HG03097 (cell line): ENCODE measurements around the gene MINPP1.
"Not testable (repeated sequence)": the region's sequence is repeated elsewhere in the genome, so short reads cannot be mapped to it uniquely, and the experiment has no call there.

ENCODE experiments used
- ATAC-seq: cut with Tn5 transposase; IDR thresholded peaks from one replicate; pipeline ENCODE4 v1.9.1; 2021; ENCODE audit not compliant: unreplicated experiment, low FRiP score

Gene MINPP1, protein sequence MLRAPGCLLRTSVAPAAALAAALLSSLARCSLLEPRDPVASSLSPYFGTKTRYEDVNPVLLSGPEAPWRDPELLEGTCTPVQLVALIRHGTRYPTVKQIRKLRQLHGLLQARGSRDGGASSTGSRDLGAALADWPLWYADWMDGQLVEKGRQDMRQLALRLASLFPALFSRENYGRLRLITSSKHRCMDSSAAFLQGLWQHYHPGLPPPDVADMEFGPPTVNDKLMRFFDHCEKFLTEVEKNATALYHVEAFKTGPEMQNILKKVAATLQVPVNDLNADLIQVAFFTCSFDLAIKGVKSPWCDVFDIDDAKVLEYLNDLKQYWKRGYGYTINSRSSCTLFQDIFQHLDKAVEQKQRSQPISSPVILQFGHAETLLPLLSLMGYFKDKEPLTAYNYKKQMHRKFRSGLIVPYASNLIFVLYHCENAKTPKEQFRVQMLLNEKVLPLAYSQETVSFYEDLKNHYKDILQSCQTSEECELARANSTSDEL

DNA sequence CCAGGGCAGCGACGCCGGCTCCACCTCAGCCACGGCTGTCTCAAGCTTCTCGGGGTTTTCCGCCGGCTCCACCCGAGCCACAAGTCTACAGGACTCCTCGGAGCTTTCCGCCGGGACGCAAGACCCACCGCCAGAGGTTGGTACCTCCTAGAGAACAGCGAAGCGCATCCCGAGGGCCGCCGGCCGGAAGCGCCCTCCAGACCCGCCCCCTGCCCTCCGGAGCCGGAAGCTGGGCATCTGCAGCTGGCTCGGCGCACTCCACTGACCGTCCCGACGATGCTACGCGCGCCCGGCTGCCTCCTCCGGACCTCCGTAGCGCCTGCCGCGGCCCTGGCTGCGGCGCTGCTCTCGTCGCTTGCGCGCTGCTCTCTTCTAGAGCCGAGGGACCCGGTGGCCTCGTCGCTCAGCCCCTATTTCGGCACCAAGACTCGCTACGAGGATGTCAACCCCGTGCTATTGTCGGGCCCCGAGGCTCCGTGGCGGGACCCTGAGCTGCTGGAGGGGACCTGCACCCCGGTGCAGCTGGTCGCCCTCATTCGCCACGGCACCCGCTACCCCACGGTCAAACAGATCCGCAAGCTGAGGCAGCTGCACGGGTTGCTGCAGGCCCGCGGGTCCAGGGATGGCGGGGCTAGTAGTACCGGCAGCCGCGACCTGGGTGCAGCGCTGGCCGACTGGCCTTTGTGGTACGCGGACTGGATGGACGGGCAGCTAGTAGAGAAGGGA is at the start of gene MINPP1:
Gene MINPP1, plus strand, starts transcription at position 254 of the 726 bp plus-strand sequence. Its CDS starts 23 bp downstream, at position 277.
- ATAC-seq = peak; percentile 84

DNA sequence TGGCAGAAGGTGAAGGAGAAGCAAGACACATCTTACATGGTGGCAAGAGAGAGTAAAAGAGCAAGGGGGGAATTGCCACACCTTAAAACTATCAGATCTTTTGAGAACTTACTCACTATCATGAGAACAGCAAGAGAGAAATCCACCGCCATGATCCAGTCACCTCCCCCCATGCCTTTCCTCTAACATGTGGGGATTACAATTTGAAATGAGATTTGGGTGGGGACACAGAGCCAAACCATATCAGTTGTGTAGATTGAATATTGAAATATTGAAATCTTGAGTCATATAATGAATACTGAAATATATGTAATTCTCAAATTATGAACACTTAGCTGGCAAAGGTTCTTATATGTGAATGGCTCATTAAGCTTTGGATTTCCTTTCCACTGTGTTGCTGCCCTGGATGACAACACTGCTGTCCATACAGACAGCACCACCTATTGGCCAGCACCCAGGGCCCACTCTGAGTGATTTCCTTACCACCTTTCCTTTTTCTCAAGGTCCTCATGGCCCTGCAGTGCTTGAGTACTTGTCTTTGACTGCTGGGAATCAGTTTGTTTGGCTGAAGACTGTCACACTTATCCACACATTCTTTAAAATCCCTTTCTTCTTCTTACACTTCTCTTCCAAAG is 48.0 kb upstream of the MINPP1 start:
- ATAC-seq = not testable (repeated sequence)

DNA sequence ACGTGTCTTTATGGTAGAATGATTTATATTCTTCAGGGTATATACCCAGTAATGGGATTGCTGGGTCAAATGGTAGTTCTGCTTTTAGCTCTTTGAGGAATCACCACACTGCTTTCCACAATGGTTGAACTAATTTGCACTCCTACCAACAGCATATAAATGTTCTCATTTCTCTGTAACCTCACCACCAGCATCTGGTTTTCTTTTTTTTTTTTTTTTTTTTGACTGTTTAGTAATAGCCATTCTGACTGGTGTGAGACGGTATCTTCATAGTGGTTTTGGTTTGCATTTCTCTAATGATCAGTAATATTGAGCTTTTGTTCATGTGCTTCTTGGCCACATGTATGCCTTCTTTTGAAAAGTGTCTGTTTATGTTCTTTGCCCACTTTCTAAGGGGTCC is 42.9 kb upstream of the MINPP1 start:
- ATAC-seq = not testable (repeated sequence)

DNA sequence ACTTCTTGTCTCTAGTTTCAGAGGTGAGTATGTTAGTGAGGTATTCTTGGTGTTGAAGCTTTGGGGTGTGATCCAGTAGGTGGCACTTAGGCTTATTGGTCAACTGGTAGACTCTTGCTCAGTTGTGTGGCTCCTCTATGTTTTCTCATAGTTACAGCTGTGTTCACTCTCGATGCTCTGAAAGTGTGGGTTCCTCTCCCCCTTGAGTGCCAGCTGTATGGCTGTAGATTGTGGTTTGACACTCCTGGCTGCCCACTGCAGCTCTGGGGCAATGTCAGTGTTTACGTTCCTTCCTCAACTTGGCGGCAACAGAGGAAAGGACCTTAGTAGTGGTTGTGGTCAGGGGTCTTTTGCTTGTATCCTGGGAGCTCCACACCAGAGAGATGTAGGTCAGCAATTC is 37.8 kb upstream of the MINPP1 start:
- ATAC-seq = not testable (repeated sequence)

DNA sequence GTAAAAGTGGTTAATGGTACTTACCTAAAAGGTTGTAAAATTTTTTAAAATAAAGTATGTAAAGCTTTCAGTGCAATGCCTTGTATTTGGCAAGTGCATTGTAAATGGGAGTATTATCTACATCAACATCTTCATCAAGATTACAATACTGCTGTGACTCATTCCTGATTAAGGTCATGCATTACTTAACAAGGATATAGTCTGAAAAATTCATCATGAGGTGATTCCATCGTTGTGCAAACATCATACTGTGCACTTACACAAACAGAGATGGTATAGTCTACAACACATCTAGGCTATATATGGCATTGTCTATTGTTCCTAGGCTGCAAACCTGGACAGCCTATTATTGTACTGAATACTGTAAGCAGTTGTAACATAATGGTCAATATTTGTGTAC is 16.0 kb upstream of the MINPP1 start:
- not testable (repeated sequence) for ATAC-seq

DNA sequence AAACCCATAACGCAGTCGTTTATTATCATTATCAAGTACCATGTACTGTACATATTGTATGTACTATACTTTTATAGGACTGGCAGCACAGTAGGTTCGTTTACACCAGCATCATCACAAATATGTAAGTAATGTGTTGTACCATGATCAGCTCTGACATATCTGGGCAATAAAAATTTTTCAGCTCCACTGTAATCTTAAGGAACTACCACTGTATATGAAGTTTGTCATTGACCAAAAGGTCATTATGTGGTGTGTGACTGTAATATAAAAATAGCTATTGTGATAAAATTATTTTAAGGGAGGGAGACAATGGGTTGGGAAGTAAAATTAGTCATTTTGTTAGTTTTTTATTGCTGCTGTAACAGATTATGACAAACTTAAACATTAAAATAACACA is 14.4 kb upstream of the MINPP1 start:
- not testable (repeated sequence) for ATAC-seq

DNA sequence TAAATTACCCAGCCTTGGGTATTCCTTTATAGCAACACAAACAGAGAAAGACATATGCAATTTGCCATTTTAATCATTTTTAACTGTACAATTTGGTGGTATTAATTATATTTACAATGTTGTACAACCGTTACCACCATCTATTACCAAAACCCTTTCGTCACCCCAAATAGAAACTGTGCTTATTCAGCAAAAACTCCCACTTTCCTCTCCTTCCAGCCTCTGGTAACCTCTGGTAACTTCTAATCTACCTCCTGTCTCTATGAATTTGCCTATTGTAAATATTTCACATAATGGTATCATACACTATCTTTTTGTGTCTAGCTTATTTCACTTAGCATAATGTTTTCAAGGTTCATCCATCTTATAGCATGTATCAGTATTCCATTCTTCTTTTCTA is 12.2 kb upstream of the MINPP1 start:
- ATAC-seq = not testable (repeated sequence)

DNA sequence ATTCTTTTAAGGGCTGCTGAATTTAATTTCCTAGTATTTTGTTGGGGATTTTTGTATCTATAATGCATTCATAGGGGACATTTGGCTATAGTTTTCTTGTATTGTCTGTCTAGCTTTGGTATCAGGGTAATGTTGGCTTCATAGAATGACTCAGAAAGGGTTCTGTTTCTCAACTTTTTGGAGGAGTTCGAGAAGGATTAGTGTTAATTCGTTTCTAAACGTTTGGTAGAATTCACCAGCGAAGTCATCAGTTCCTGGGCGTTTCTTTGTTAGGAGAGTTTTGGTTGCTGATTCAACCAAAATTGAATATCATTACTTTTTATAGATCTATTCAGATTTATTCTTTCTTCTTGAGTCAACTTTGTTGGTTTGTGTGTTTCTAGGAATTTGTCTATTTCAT is 9.2 kb upstream of the MINPP1 start:
- ATAC-seq = not testable (repeated sequence)

DNA sequence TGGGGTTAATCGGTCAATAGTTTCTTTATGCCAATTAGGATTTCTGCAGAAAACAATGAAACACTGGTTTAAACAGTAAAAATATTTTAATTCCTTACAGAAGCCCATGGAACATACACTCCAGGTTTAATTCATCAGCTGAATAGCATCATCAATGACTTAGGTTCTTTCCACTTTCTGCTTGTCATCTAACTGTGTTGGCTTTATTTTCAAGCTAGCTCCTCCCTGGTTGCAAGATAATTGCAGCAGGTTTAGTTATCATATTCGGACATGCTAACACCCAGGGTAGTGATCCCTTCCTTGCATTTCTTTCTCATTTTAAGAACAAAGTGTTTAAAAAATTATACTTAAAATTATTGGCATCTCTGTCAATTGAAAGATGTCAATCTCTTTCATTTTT is 7.3 kb upstream of the MINPP1 start:
- ATAC-seq = not testable (repeated sequence)

DNA sequence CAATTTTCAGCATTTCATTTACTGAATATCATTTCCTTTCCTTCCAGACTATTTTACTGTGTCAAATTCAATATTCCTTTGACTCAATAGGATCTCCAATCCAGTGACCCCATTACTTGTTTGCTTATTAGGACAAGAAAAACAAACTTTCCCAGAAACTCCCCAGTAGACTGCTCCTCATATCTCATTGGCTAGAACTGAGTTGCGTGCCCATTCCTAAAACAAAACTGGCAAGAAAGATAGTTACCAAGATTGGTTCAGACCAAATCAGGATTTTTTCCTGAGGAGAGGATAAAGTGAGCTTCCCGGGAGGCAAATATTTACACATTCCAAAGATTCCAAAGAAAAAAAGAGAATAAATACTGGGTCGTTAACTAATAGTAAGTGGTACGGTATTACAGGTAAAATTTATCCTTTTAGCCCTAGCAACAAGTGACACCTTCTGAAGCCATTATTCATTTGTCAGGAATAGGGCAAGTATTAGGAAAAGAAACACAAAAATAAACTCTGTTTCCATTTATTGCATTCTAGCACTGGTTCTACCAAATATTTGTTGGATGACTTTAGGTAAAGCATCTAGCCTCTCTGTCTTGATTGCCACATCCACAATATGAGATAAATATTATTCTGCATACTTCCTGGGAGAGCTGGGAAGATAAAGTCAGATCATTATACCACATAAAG is 6.4 kb upstream of the MINPP1 start:
- ATAC-seq = not testable (repeated sequence)

DNA sequence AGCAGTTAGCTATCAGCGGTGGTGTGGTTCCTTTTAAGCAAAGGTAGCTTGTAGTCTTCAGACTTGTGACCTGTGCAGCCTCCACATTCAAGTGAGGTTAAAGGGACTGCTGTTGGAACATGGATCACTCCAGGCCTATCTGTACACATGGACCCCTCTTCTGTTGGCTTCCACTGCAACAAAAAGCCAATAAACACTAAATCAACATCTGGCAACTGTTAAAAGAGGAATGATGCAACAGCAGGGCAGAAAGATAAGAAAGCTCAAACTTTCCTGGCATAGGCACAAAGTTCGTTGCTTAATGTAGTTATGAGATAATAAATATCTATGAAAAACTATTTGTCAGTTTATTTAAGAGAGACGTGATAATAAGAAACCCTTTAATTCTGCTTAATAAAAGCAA is 4.0 kb upstream of the MINPP1 start:
- ATAC-seq = no peak

DNA sequence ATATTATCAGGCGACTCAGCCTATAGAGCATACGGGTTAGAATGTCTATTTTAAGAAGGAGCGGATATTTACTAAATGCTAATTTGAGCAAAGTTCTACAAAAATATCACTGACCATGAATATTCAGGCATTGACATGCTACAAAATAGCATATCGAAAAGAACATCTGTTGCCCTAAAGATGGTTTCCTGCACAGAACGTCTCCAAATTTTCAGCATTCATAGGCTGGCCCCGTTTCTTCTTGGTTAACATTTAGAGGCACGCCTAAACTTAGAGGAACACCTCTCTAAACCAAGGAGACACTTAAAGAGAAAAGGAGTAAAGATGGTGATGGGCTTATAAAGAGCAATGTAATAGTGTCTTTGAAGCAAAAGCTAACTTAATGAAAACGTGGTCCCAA is 1.3 kb upstream of the MINPP1 start:
- no peak for ATAC-seq

DNA sequence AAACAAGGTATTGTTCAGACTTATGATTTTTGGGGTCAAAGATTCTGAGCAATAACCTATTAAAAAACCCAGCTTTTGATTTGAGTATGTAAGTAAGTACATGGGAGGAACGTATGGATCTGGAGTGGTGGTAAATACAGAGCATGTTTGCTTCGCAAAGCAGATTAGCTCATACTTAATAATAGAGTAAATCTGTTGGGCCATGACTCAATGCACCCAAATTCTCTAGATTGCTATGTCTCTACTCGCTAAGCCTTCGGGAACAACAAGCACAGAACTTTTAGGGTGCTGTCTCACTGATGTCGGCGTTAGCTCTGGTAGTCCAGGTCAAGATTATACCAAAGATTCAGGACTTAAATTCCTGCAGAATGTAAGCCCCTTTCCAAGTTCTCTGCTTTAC is 807 bp upstream of the MINPP1 start:
- no peak for ATAC-seq

DNA sequence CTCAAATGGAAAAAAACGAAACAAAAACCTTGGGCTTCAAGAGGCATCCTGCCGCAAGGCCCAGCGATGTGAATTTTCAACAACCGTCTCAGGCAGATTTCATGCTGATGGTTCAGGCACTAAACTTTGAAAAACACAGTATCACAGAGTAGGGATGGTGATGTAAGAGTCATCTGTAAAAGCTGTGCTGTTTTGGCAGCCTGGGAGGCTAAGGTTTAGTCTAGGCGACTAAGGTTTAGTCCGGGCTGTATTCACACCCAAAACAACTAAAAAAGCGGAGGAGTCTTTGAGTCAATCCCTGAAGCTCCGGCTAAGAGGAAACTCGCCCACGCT is 420 bp upstream of the MINPP1 start:
- no peak for ATAC-seq

DNA sequence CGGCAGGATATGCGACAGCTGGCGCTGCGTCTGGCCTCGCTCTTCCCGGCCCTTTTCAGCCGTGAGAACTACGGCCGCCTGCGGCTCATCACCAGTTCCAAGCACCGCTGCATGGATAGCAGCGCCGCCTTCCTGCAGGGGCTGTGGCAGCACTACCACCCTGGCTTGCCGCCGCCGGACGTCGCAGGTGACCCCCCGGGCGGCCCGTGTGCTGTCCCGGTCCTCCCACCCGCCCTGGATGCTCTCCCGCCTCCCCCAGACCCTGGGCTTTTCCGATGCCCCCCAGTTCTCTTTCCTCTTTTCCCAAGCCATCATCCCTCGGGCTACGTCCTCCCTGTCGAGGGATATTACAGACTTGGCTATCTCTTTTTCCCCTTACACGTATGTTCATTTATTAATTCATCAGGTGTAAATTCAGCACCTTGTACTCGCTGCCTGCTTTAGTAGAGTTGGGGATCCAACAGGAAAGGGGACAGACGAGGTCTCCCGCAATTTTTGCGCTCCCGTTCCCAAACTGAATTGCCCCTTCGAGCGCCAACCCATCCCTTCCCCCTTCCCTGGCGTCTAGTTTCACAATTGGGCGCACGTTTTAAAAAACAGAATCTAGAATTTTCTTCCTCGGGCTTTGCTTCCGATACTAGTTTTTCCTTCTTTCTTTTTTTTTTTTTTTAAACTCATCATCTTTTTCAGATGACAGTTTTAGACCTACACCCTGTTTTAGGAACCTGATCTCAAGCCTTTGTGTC is 846 bp downstream of the MINPP1 start:
- ATAC-seq = peak; percentile 60

DNA sequence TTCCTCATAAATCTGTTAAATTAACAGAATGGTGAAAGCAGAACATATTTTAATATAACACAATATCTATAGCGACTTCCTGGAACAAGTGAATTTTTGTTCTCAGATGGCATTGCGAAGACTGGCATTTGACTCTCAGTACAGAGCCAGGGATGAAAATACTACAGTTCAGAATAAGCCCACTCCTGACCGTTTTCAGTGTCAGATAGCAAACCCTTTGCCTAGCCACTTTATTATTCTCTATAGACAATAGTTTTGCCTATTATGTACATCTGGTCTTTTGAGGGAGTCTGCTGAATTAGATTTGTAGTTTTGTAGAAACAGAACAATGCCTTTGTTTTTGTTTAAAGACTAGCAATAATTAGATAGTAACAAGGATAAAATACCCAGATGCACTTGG is 2.3 kb downstream of the MINPP1 start:
- no peak for ATAC-seq

DNA sequence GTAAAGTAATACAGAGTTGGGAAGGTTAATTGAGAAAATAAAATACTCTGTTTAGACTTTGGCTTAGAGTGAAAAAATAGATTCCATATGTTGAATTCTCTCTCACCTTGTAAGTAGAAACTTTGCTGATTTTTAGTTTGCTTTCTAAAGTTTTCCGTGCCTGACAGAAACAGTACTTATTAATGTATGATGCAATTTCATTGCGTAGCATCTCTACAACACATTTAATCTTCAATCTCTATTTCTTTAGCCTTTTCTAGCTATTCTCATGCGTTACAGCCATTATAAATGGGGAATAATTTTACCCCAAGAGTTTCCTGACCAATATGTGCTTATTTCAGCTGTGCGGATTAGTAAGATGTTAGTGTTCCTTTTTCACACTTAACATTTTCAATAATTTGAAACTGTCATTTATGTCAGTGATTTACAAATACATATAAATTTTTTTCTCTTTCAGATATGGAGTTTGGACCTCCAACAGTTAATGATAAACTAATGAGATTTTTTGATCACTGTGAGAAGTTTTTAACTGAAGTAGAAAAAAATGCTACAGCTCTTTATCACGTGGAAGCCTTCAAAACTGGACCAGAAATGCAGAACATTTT is 3.3 kb downstream of the MINPP1 start:
- no peak for ATAC-seq

DNA sequence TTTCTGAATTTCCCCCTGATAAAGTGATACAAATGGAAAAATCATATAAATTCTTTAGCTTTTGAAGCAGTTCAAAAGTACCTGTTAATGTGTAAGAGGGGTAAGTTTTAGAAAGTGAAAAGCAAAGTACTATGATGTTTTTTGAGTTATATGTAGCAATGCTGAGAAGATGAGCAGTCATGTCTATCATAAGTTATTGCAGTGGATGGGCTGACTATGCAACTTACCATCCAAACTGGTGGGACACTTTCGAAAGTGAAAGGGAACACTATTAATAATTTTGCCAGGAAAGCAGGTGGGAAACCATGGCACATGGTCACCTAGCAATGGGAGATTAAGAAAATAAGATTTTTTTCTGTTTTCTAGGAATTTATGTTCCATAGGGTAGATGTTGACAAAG is 4.1 kb downstream of the MINPP1 start:
- no peak for ATAC-seq

DNA sequence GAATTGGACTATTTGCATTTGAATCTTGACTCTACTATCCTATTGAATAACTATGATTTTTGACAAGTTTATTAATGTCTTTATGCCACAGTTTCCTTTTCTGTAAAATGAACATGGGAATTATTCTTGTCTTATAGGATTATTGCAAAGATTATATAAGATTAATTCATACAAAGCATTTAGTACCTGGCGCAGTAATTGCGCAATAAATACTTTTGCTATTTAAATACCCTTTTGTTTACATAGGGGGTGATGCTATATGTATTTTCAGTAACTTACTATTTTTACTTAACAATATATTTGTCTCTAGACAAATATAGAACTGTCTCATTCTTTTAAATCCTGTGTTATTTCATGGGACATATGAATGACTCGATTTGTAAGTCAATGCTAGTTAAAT is 5.3 kb downstream of the MINPP1 start:
- ATAC-seq = no peak

DNA sequence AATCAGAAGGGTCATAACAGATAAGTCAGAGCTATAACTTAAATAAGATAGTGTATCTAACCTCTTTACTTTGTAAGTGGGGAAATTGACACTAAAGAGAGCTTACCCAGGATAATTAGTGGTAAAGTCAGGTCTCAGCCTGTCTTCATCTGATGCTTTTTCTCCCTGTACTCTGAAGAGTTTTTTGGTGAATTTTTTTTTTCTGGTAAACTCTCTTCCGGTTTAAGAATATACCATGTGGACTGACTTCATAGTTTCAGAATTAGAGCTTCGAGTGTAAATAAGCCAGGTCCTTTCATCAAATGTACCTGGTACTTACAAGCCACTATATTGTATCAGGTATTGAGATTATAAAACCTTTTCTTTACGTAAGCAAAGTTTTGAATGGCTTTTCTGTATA is 6.8 kb downstream of the MINPP1 start:
- no peak for ATAC-seq
